HS-5 (cell line): ENCODE results near the gene PPEF1.

Source experiments
- DNase-seq: peaks from one replicate; pipeline ENCODE4 v3.0.0-alpha.2; 2012; ENCODE audit warnings: low read depth

The PPEF1 gene, protein sequence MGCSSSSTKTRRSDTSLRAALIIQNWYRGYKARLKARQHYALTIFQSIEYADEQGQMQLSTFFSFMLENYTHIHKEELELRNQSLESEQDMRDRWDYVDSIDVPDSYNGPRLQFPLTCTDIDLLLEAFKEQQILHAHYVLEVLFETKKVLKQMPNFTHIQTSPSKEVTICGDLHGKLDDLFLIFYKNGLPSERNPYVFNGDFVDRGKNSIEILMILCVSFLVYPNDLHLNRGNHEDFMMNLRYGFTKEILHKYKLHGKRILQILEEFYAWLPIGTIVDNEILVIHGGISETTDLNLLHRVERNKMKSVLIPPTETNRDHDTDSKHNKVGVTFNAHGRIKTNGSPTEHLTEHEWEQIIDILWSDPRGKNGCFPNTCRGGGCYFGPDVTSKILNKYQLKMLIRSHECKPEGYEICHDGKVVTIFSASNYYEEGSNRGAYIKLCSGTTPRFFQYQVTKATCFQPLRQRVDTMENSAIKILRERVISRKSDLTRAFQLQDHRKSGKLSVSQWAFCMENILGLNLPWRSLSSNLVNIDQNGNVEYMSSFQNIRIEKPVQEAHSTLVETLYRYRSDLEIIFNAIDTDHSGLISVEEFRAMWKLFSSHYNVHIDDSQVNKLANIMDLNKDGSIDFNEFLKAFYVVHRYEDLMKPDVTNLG

DNA sequence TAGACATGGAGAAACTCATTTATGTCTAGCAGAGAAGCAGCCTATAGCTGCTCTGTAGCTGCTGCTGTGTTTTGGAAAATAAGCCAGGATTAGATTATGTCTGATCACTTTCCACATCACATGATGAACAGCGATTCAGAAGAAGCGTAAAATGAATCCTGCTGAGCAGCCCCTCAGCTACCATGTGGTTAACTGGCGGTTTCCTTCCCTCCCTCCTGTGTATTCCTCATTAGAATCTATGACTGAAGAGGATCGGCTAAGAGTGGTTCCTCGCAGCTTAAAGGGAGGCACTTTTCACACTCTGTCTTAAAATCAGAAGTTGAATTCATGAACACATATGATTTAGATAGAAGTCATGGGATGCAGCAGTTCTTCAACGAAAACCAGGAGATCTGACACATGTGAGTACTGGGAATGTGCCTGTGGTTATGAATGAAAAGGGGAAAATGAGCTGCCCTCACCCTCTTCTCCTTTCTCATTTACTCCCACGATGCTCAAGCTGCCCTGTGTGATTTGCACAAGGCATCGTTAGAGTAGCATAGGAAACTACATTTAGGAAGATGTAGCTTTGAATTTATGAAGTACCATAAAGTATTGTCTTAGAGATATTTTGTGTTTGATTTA lies at the start of gene PPEF1:
Gene PPEF1, plus strand, starts transcription at position 220 of the 624 bp plus-strand sequence. Its CDS starts 136 bp downstream, at position 356.
- DNase-seq: no peak

DNA sequence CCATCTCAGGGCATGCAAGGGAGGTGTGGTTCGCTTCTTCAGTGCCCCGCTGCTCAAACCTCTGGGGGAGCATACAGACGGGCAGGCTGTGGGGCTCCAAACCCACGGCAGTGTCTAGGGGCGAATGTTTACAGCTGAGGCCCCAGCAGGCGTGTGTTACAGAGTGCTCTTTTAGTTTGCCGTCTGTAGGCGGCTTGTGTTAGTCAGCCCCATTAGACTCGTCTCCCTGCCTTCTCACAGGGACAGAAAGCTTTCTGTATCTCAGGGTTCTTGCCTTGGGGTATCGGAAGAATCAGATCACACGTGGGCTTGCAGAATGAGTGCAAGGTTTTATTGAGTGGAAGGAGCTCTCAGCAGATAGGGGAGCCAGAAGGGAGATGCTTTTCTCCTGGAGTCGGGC lies 46.2 kb upstream of the PPEF1 start:
- DNase-seq: no peak

DNA sequence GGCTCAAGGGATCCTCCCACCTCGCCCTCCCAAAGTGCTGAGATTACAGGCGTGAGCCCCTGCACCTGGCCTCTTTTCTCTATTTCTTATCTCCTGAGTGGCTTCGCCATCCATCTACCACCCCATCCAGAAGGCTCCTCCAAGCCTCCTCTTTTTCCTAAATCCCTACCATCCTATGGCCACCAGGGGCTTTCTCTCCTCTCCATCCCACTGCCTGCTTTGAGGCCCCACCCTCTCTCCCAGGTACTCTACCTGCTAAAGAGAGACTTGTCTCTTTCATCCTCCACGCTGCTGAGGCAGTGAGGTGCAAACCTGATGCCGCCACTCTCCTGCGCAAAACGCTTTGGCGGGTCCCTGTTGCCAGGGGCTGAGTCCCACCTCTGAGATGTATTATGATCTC lies 42.5 kb upstream of the PPEF1 start:
- DNase-seq: no peak

DNA sequence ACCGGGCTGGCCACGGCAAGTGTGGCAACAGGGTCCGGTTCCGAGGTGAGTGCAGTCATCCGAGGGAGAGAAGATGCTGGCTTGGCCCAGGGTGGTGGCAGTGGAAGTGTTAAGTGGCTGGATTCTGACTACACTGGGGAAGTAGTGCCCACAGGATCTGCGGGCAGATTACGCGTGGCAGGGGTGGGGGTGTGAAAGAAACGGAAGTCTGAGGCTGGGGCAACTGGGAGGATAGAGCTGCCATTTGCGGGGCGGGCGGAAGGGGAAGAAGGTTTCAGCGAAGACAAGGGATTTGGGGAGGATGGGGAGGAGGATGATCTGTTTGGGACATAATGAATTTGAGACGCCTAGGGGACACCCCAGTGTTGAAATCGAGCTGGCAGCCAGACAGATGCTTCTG lies 40.8 kb upstream of the PPEF1 start:
- no peak for DNase-seq

DNA sequence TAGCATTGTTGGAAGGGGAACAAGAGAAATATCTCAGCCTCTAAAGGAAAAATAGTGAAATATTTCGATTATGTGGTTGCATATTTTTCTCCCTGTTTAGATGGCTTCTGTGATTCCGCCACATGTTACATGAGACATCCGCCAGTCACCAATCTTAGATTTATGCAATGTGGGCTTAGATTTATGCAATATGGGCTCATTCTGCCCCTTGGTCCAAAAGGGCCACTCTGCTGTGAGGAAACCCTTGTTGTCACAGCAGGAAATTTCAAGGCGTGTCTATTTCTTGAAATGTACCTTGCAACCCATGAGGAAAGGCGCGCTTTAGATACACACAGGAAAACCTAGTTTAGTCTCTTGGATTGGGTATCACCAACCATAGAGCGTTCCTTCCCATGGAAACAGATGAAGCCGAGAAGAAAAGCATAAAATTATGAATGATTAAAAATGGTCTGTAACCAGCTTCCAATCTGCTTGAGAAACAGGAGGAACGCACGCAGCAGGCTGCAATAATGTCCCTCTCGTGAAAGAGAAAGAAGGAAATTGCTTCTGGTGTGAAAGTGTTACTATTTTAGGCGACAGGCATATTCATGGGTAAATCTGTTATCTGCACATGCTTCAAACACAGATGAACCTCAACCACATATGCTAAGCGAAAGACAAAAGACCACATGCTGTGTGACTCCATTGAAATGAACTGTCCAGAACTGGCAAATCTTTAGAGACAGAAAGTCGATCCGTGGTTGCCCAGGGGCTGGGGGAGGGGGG lies 39.2 kb upstream of the PPEF1 start:
- no peak for DNase-seq

DNA sequence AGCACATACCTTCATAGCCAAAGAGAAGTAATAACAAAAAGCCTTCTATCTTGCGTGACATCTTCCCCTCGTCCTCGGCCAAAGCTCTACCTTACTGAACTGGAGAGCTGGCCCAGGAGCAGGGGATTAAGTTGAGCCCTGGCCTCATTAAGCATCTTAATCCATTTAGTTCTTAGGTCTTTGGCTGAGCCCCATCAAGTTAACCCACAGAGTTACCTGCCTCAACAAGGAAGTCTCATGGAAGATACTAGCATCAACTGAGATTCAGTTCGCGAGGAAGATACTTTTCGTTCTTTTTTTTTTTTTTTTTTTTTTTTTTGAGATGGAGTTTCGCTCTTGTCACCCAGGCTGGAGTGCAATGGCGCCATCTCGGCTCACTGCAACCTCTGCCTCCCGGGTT lies 35.4 kb upstream of the PPEF1 start, which contains the start of gene RS1:
Gene RS1, minus strand, starts transcription at position 101 of the 400 bp plus-strand sequence. Its CDS starts 40 bp downstream, at position 61.
- DNase-seq: no peak

DNA sequence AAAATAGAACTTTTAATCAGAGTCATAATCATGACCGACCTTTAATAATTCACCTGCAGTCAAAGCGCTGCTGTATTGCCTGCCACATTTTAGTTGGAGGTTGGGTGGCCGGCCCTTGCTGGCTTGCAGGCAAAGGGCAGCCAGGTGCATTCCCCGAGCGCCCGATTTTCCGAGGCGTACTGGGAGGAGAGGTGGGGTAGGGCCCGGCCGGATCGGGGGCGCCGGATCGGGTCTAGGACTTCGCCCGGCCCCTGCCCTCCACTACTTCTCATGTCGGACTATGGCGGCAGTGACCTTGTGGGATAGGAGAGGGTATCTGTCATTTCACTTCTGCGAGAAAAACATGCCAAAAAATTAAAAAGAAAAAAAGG lies 33.0 kb upstream of the PPEF1 start:
- no peak for DNase-seq

DNA sequence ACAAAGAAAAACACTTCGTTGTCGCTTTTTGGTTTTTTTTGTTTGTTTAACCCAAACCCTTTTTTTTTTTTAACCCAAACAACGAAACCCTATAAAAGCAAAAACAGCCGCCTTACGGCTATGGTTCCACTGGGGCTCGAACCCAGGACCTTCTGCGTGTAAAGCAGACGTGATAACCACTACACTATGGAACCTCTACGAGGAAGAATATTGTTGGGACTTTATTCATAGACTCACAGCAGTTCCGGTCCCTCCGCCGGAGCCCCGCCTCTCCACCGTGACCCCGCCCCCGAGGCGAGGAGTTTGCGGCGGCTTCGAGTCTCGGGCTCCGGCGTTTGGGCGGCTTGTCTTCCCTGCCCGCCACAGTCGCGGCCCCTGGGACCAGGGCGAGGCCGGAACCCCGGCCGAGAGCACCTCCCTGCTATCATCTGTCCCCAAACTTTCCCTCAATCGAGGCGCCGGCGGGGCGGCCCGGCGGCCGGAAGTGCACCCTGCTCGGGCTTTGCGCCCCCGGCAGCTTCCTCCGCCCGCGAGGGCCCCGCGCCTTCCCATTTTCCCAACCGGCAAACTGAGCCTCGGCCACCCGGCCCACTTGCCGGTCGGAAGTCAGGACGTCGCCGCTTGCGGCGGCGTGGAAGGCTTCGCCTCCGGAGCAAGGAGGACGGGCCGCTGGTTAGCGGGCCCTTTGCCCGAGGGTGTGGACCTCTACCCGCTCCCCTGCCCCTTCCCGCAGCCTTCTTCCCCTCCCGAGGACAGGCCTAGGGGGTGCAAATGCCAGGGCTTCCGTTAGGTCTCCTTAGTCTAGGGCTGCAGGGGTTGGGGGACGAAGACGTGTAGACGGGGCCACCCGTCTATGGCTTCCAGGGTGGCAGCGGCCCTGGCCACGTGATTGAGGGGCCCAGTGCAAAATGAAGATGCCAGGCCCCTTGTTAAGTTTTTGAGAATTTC lies 32.4 kb upstream of the PPEF1 start:
- peak; percentile 44 for DNase-seq

DNA sequence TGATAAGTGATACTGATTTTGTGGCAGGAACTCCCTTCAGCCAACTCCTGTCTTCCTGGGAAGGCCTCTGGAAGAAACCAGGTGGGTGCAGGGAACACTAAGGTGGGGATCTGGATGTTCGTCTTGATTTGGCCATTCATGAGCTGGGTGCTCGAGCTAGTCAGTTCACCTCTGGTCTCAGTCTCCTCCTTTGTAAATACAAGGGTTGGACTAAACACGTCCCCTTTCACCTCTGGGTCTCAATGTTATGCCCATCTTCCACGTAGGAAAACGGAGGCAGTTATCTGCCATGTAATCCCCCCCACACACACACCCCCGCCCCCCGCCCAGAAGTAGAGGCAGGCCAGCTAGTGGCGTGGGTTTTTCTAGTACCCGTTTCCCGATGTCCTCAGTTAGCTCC lies 31.4 kb upstream of the PPEF1 start:
- DNase-seq: no peak

DNA sequence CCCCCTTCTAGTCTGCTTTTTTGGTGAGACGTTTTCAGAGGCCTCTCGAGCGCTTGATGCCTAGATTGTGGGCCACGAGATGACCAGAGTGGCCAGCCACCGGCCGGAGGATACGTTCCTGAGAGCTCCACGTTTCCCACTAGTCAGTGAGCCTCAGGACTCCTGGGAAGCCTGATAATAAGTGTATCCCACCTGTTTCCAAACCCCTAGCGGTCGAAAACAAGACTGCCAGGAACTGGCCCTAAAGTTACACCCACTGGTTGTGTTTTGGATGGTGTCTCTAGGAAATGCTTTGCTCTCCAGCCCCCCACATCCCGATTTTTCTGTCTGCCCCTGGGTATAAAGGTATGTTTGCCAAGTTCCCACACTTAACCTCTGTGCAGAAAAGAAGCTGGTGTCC lies 31.0 kb upstream of the PPEF1 start:
- no peak for DNase-seq

DNA sequence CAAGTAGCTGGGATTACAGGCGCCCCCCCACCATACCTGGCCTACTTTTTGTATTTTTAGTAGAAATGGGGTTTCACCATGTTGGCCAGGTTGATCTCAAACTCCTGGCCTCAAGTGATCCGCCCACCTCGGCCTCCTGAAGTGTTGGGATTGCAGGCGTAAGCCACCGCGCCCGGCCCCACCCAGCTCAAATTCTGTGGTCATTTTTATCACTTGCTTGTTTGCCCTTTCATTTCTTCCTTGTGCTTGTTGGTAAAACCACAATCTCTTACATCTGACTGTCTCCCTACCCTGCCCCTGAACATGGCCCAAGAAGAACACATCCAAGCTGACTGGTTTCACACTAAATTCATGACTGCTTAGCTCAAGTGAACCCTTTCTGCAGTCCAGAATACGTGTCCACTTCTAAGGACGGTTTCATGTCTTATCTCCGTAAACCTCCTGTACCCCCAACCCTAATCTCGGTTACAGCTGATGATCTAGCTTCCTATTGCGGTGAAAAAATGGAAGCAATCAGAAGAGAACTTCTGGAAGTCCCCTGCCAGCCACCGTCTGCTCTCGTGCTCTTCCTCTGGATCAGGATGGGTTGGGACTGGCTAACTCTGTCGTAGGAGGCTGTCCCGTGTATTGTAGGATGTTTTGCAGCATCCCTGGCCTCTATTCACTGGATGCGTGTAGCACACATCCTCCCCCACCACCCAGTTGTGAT lies 30.1 kb upstream of the PPEF1 start:
- DNase-seq: no peak

DNA sequence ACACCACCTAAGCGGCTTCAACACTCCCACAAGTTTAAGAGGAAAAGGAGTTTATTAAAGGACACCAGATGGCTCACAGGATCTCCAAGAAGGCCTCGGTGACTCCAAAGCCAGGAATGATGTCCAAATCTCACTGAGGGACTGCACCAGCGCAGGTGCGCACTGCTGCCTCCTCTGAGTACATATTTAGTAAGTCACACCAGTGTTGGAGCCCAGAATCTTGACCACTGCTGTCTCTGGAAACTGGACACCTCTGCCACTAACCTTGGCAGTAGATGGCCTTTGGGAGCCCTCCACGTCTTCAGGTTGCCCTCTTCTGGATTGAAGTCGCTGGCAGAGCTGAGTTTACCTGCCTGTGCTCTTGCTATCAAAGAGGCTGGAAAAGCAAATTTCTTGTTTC lies 25.4 kb upstream of the PPEF1 start:
- no peak for DNase-seq

DNA sequence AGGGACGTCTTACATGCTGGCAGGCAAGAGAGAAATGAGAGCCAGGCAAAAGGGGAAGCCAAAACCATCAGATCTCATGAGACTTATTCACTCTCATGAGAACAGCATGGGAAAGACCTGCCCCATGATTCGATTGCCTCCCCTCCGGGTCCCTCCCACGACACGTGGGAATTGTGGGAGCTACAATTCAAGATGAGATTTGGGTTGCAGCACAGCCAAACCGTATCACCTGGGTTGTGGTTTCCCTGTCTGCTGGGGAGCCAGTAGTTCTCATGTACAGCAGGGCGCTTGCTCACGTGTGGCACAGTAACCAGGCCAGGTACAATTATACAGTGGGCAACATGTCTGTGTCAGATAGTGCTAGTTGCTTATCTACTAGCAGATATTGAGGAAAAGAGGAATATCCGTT lies 24.5 kb upstream of the PPEF1 start:
- no peak for DNase-seq

DNA sequence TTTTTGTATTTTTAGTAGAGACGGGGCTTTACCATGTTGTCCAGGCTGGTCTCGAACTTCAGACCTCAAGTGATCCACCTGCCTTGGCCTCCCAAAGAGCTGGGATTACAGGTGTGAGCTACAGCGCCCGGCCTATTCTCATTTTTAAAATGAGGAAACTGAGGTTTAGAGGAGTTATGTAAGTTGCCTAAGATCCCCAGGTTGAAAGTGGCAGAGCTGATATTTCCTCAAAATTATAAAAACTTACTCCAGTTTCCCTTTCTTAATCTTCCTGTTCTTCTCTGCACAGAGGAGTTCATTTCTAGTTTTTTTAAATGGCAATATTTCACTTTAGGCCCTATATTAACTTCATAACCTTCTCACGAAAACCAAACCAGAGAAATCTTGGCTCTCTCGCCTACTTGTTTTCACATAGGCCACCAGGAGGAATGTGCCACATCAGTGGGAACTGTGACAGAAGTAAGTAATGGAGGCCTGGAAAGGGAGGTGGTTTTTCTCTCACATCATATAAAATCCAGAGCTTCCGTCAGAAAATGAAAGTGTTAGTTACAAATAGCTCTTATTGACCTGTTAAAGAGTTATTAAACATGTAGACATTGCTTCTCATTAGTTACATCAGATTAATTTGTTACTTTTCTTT lies 19.5 kb upstream of the PPEF1 start:
- DNase-seq: no peak

DNA sequence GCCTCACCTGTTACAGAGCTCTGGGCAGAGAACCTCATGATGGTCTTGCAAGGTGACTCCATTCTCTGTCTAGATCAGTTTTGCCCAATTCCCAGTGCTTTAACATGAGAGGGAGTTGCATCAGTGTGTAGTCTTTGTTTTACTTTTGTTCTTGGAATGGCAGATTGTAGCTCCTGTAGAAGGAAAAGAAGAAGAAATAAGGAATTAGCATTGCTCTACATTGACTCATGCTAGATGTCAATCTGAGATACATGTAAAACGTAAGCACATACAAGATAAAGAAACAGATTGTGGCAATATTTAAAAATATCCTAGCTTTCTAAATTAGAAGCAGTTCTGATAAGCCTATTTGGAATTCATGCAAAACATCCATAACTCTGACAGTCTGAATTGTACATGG lies 16.0 kb upstream of the PPEF1 start:
- no peak for DNase-seq

DNA sequence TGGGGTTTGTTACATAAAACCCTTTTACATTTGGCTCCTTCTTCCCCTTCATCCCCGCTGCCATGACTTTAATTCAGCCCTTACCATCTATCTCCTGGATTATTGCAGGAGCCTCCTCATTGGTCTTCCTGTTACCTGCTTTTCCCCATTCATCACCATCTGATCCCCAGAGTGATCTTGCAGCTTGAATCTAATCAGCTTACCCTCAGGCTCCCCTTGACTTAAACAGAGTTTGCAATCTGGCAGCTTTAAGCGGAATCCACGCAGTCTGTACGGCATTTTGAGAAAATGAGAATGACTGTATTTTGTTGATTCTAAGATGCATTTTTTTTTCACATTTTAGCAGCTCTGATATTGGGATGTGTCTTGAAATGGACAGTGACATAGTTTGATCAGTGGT lies 14.9 kb upstream of the PPEF1 start:
- no peak for DNase-seq

DNA sequence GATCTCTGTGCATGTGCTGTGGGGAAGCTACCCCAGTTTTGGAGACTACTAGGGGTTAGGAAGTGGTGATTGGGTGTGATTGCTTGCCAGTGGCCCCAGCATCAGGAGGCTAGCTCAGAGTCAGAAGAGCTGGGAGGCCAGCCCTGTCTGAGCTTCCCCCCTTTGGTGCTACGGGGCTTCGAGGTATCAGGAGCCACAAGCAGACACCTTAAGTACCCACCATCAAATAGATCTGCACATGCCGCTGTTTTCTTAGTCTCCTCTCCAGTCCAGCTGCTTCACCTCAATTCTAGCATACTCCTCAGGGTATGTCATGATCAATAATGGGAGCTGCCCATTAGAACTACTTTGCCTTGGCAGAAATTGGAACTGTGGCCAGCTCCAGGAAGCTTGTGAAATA lies 10.8 kb upstream of the PPEF1 start:
- no peak for DNase-seq

DNA sequence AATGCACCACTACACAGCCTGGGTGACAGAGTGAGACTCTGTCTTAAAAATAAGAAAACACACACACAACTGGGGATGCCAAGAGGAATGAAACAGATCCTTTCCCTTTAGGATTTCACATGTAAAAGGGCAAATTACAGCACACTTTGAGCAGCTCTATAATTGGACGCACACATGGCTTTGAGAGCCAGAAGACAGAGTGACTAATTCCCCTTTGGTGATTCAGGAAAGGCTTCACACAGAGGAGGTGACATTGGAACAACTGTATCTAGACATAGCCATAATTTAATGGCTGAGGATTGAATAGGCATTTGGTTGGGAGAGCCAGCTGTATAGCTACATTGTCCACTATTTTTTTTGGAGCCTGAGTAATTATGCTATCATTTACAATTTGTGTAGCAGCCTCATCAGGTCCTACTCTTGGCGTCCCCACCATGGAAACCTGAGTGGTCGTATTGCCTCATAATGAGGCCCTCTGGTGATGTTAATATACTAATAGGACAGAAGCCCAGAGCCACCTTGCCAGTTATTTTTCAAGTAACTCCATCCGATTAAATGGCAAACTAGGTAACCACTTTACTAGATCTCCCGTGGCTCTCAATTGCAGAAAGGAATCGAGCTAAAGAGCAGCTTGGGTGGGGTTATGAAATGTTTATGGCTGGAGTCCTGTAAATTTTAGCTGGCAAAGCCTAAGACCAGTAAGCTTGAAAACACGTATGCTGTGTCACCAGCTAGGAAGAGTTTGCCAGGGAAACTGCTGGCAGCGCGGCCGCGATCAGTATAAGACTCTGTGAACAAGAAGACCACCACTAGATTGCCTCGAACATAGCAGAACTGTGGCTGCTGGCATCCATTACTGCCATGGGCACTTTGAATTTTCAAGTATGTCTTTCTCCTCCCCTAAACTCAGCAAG lies 8.5 kb upstream of the PPEF1 start:
- DNase-seq: no peak
